ENCODE data around the gene CLCF1. TPM values are rescaled to one million over a fixed set of nuclear protein-coding genes. Genes with fewer than 3 reads are reported as not detected.

Gene CLCF1
- total and polyA plus RNA-seq, 10 of the 15 experiments (the other 5 are each of a cell fraction or from before 2014, with no cell fraction given), result 0.16 to 2.1 (median 0.63) TPM; not detected in 1

DNA sequence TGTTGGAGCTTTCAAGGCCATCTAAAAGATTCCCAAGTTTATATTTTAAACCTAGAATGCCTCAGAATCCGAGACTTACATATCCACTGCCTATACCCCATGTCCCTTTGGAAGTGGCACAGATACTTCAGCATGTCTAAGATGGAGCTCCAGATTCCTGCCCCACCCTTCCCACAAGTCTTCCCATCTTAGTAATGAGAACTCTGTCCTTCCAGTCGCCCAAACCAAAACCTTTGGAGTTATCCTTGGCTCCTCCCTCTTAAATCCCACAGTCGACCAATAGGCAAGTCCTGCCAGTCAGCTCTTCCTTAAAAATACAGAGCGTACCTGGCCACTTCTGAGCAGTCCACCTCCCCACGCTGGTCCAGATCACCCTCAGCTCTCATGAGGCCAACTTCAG is 24.4 kb downstream of the CLCF1 start:
- no TSS peak for BruUV-seq (replicated peaks)
- H3K9ac ChIP-seq (ENCODE audit: control insufficient read depth, insufficient read depth, low read length), result no peak overlapping the region

More for the DNA sequence above, 24.4 kb downstream of the CLCF1 start:
- Histone ChIP-seq H3K9me3 (replicated peaks; ENCODE audit: control insufficient read depth, insufficient read depth, low read length) (no peaks in the 10 kb centered on the region), H2AFZ (ENCODE audit: control insufficient read depth, low read depth, low read length) (no peak overlapping the region), H3K36me3 (ENCODE audit: control insufficient read depth in 2 of 2, insufficient read depth in 2 of 2, low read length in 1 of 2) (no peaks in the 10 kb centered on the region), H3K4me1 (ENCODE audit: control insufficient read depth, insufficient read depth, low read length) (peaks cover 54% of the 10 kb centered on the region), H3K27ac (ENCODE audit: control insufficient read depth, insufficient read depth) (no peak overlapping the region), H3K4me2 (ENCODE audit: control insufficient read depth, insufficient read depth) (no peak overlapping the region; the same call in 1 of the 2 replicates), H4K20me1 (ENCODE audit: control insufficient read depth, insufficient read depth) (no peaks in the 10 kb centered on the region), H3K4me3 (no peak overlapping the region), H3K27me3 (replicated peaks in 1 of 2; ENCODE audit: control insufficient read depth in 2 of 2, insufficient read depth in 2 of 2, low read length in 1 of 2) (no peaks in the 10 kb centered on the region), H3K79me2 (ENCODE audit: control insufficient read depth, insufficient read depth, low read length) (peaks cover 19% of the 10 kb centered on the region)
- in situ Hi-C loops (cut with MboI) (no loop called here), intact Hi-C loops (cut with micrococcal nuclease; ENCODE audit: unreplicated experiment) (no loop called here)
- SMC1A ChIA-PET (ENCODE audit: uncharacterized antibody, unreplicated experiment), result interaction anchor here (0.7 to 15.8 kb wide), 3 partner anchors 11 to 32 kb away, joined by 3 to 646 read pairs (median 4); partner anchors contain the start of gene CLCF1
- DNase-seq (ENCODE audit: low read depth, low spot score) (no peak), FAIRE-seq (no peak), ATAC-seq (no peak)
- RAD21 ChIA-PET (ENCODE audit: unreplicated experiment), result interaction anchor here (1.0 to 10.1 kb wide), 4 partner anchors 22 to 119 kb away, joined by 3 to 525 read pairs (median 98); partner anchors contain the start of gene CLCF1
- TF ChIP-seq IRF3 (IDR thresholded peaks at IDR 0.05), result no peak
- no peak for TF ChIP-seq ZSCAN29 (IDR thresholded peaks at IDR 0.05)
- CTCF ChIA-PET, result interaction anchor here (0.6 to 26.2 kb wide), 7 partner anchors 14 to 318 kb away, joined by 3 to 1301 read pairs (median 3); partner anchors contain the start of genes CLCF1 and RAD9A
- POLR2A ChIA-PET, result interaction anchor here (1.2 to 11.4 kb wide), 4 partner anchors 30 to 77 kb away, joined by 3 to 183 read pairs (median 4); no protein-coding TSS in a partner anchor
- 80% methylated on average over 5 of the region's 5 CpGs for WGBS (ENCODE audit: insufficient coverage, insufficient replicate concordance, low lambda C conversion rate, missing lambda C conversion rate)
